Right cardiac atrium (tissue), 5 donors: ENCODE measurements around the gene RASA4B. TPM values are rescaled to one million over a fixed set of nuclear protein-coding genes. Genes with fewer than 3 reads are reported as not detected.
"Not testable (repeated sequence)": the region's sequence is repeated elsewhere in the genome, so short reads cannot be mapped to it uniquely, and the experiment has no call there.

Experiments used
- ATAC-seq, 2 donors: fragments of 200-7000 bp; cut with Tn5 transposase; one replicate each; pipeline versions ENCODE4 v1.8.0 to v1.9.1; 2020; ENCODE audit warnings: moderate library complexity in 2 of 2, mild to moderate bottlenecking in 1 of 2
- DNase-seq, 3 donors: peaks; one replicate each; pipeline ENCODE4 v3.0.0-alpha.2; 2020
- H3K27ac ChIP-seq: one replicate; pipeline ENCODE4 v1.5.1; 2013; ENCODE audit warnings: mild to moderate bottlenecking, low read length, control low read depth, moderate library complexity
- H3K27me3 ChIP-seq: one replicate; pipeline ENCODE4 v1.6.1; 2013; ENCODE audit not compliant: control insufficient read depth, insufficient read depth
- H3K4me1 ChIP-seq: one replicate; pipeline ENCODE4 v1.6.1; 2013; ENCODE audit warnings: low read length; ENCODE audit not compliant: control insufficient read depth, insufficient read depth
- H3K4me3 ChIP-seq: one replicate; pipeline ENCODE4 v1.5.1; 2013; ENCODE audit warnings: low read length, control low read depth
- H3K9me3 ChIP-seq: one replicate; pipeline ENCODE4 v1.6.1; 2013; ENCODE audit warnings: low read length; ENCODE audit not compliant: control insufficient read depth
- WGBS: extraction: QIAGEN DNeasy Blood & Tissue Kit; methylation state at CpG from one replicate; pipeline ENCODE4 v1.1.7; 2013; 5-methylcytosine and 5-hydroxymethylcytosine counted together
- intact Hi-C, 4 donors: fragments of 100-400 bp; cut with DNase I; formaldehyde crosslinking; loops; one replicate each; pipeline versions ENCODE4 v1.11.0 to v1.14.0; 2022 to 2023
- polyA plus RNA-seq: library from polyadenylated mRNA; stranded (reverse); fragments of 200-250 nt; gene quantifications from one replicate; pipeline ENCODE4 v1.2.3, GENCODE V29; 2013
- total RNA-seq, 4 donors: library from RNA; stranded (reverse); fragmentation: NEBNext Ultra II Directional; extraction: Animal tissue kit (Norgen Biotek cat#: 25700); gene quantifications; one replicate each; pipeline ENCODE4 v1.2.1, GENCODE V29; 2021
- donor health status: healthy with polysubstance abuse.
- donor health status: DM: no; HTN: yes; CAD: no.
- donor health status: DM: no; HTN: no; CAD: no.
- donor health status: DM: no; HTN: yes; CAD: no; lungs with severe emphysema.
- donor health status: DM: yes; HTN: yes; CAD: no.

The RASA4B gene
- total and polyA plus RNA-seq, 5 donors: 3.8 to 12.8 (median 8.5) TPM

DNA sequence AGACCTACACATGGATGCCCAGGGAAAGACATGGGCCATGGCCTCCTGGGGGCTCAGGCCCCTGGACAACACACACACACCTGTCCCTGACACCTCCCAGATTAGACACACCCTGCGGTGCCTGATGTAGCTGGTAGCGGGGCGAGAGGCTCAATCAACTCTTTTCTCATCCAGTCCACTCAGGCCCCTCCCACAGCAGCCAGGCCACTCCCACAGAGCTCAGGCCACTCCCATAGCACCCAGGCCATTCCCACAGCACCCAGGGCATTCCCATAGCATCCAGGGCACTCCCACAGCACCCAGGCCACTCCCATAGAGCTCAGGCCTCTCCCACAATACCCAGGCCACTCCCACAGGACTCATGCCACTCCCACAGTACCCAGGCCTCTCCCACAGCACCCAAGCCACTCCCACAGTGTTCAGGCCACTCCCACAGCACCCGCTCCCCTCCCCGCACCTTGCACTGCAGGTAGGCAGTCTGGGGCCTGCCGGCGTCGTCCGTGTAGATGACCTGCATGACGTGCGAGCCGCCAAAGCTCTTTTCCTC, 27.0 kb downstream of the RASA4B start:
- DNase-seq: peak; percentile 50 to 82 (median 79)
- H3K4me3 ChIP-seq, H3K9me3 ChIP-seq, H3K27ac ChIP-seq, H3K4me1 ChIP-seq, H3K27me3 ChIP-seq, intact Hi-C loops: not testable (repeated sequence)
- ATAC-seq: peak; percentile 48 to 75
- 80% methylated on average over 3 of the region's 12 CpGs for WGBS

DNA sequence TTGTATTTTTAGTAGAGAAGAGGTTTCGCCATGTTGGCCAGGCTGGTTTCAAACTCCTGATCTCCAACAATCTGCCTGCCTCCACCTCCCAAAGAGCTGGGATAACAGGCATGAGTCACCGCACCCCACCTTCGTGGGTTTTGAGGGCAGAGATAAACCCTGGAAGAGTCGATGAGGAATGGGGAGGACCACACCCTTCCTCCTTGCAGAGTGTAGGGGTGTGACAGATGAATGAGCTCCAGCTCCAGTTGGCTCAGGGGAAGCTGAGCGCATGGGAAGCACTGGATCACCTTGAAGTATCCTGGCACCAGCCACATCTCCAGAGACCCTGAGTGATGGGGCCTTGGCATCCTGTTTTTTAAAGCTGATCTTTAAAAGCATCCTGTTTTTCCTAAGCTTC, 33.3 kb downstream of the RASA4B start:
- H3K27ac ChIP-seq, H3K4me1 ChIP-seq, H3K9me3 ChIP-seq, DNase-seq, H3K27me3 ChIP-seq, intact Hi-C loops, H3K4me3 ChIP-seq: not testable (repeated sequence)
- no CpG with 5 or more reads among the region's 5 CpGs for WGBS
- ATAC-seq: peak in 1 of 2 donors; percentile 38

DNA sequence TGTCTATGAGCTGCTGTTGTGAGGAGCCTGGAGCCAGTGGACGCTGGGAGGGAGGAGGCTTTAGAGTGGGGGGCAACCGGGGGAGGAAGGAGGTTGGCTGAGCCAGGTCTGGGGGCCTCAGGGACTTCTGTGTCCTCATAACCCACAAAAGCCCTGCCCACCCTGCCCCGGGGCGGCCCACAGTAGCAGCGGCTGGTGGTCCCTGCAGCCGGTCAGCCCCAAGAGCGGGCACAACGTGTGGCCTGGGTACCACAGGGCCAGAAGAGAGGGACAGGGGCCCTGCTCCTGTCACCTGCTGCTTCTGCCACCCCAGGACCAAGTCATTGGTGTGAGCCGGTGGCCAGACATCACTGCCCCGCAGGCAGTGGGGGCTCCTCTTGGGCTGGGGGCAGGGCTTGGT, 35.6 kb downstream of the RASA4B start:
- H3K9me3 ChIP-seq, H3K27ac ChIP-seq, H3K27me3 ChIP-seq, intact Hi-C loops, ATAC-seq, H3K4me1 ChIP-seq, H3K4me3 ChIP-seq: not testable (repeated sequence)
- WGBS: no CpG with 5 or more reads among the region's 10 CpGs
- DNase-seq: peak in 1 of 3 donors; percentile 37

DNA sequence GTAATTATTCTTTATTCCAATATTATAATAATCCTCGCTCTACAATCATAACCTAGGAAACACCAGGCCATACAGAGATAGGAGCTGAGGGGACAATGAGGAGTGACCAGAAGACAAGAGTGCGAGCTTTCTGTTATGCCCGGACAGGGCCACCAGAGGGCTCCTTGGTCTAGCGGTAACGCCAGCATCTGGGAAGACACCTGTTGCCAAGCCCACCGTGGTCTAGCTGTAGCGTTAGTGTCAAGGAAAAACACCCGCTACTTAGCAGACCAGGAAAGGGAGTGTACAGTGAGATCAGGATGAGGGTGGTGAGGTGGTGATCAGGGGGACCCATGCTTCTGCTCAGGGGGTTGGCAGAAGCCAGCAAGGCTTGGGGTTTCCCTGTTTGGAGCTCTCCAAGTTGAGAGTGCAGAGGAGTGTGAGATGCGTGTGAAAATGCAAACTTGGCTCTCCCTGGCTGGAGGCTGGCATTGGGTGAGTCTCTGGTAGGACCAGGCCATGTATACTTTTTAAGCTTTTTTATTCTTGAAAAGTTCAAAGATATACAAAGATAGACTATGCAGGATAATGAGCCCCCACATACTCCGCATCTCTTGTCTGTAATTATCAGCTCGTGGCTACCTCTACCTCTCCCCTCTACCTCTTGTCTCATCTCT, 37.5 kb downstream of the RASA4B start:
- H3K27me3 ChIP-seq, H3K4me1 ChIP-seq, intact Hi-C loops, H3K27ac ChIP-seq, H3K9me3 ChIP-seq, ATAC-seq, H3K4me3 ChIP-seq: not testable (repeated sequence)
- peak; percentile 40 to 75 (median 75) for DNase-seq
- 5% methylated on average over 6 of the region's 11 CpGs for WGBS

DNA sequence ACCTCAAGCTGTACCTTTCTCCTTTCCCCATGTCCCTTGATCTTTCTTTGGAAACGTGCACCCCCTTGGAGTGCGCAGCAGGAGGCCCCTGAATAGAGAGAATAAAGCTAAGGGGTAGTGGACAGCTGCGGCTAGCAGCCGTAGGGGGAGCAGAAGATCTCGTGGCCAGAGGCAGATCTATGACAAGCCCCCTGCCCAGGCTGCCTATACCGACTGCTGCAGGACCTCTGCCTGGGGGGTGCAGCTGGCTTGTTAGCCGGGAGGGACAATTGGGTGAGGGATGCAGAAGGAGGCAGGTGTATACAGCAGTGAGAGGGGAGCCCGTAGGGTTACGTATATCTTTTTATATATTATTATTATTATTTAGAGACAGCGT, 38.4 kb downstream of the RASA4B start:
- H3K27ac ChIP-seq, H3K4me1 ChIP-seq, H3K9me3 ChIP-seq, intact Hi-C loops, H3K27me3 ChIP-seq, H3K4me3 ChIP-seq: not testable (repeated sequence)
- ATAC-seq (peak in 1 of 2 donors; percentile 51), DNase-seq (peak in 1 of 3 donors; percentile 8)
- 5% methylated on average over 2 of the region's 10 CpGs for WGBS

DNA sequence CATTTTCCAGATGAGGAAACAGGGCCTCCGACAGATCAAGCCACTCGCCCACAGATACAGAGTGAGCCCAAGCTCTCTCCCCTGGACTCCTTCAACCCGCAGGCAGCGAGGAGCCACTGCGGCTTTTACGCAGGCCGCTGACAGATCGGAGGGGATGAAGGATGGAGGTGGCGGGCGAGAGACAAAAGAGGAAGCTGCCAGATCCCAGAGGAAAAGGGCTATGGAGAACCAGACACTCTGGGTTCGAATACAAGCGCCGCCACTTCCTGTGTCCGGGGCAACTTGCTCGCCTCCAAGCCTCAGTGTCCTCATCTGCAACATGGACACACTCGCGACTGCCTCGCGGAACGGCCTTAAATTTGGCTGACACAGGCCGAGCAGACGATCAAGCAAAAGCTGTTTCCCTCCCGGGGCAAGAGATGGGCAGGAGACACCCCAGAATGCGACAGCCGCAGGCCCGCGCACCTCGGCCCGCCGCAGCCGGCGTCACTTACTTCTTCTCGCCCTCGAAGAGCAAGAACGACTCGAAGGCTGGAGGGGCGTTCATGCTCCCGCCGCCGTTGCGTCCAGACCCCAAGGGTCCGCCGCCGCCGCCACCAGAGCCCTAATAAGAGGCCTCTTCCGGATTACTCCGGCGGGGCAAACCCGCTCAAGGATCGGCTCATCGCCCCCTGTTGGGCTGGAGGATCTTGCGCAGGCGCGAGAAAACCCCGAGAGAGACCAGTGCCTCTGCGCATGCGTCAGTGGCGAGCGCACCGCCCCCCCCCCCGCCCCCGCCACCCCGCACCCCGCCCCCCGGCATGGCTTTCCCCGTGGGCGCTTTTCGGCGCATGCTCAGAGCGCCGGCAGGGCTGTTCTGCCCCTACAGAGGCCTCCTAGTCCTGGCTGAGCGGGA, 39.0 kb downstream of the RASA4B start, which contains the start of gene POLR2J:
POLR2J (minus strand) TSS at position 609 of the 895 bp plus-strand sequence; CDS start at position 547, 62 bp downstream.
- peak; percentile 72 to 97 (median 95) for DNase-seq
- WGBS: under 1% methylated on average over 43 of the region's 72 CpGs
- intact Hi-C loops, H3K27me3 ChIP-seq, H3K27ac ChIP-seq, H3K4me1 ChIP-seq, H3K4me3 ChIP-seq, H3K9me3 ChIP-seq: not testable (repeated sequence)
- ATAC-seq: peak; percentile 94 to 96

DNA sequence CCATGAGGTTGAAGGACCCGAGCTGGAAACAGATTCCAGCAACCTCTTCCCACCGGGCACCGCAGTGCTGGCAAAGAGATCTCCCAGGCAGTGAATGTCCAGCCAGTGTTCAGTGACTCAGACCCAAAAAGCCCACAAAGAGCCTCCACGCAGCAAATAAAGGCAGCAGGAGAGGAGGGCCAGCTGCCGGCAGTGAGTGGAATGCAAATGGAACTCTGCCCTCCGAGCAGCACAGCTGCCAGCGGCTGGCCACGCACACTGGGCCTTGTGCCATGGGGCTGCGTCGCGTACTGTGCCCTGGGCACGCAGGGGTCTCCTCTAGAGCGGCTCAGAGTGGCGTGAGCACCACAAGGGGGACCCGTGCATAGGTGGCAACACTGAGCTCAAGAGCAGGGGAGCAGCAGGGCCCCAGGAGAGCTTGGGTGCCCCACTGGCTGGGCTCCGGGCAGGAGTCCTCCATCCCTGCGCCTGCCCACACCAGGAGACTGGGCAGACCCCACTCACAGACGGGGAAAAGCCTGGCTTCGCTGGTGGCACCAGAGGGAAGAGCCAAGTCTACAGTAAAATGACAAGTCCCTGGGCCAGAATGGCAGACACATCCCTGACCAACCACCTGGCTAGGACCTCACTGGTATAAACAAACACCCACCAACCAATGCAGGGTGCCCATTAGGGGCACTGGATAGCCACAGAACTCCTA, 42.7 kb downstream of the RASA4B start:
- H3K27me3 ChIP-seq, intact Hi-C loops, H3K9me3 ChIP-seq, H3K4me3 ChIP-seq, H3K27ac ChIP-seq, H3K4me1 ChIP-seq, ATAC-seq: not testable (repeated sequence)
- DNase-seq: peak; percentile 4 to 36 (median 20)
- WGBS: 77% methylated on average over 11 of the region's 19 CpGs

DNA sequence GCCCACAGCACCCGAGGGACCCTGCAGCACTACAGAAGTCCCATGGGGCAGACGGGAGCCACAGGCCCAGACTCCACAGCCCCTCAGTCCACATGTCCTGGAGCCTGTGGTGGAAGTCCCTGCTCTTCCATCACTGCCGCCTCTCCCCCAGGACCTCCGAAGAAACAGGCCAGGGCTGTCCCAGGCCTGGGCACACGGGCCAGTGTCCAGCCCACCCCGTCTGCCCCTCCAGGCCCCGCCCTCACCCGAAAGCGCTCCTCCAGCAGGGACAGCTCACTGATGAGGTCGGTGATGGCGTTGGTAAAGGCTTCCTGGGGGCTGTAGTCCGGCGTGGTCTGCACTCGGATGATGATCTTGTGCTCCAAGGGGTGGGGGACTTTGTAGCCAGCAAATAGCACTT, 43.5 kb downstream of the RASA4B start:
- ATAC-seq, H3K4me3 ChIP-seq, H3K27ac ChIP-seq, intact Hi-C loops, H3K9me3 ChIP-seq, H3K27me3 ChIP-seq, H3K4me1 ChIP-seq: not testable (repeated sequence)
- peak; percentile 1 to 22 (median 7) for DNase-seq
- WGBS: 83% methylated on average over 9 of the region's 14 CpGs

DNA sequence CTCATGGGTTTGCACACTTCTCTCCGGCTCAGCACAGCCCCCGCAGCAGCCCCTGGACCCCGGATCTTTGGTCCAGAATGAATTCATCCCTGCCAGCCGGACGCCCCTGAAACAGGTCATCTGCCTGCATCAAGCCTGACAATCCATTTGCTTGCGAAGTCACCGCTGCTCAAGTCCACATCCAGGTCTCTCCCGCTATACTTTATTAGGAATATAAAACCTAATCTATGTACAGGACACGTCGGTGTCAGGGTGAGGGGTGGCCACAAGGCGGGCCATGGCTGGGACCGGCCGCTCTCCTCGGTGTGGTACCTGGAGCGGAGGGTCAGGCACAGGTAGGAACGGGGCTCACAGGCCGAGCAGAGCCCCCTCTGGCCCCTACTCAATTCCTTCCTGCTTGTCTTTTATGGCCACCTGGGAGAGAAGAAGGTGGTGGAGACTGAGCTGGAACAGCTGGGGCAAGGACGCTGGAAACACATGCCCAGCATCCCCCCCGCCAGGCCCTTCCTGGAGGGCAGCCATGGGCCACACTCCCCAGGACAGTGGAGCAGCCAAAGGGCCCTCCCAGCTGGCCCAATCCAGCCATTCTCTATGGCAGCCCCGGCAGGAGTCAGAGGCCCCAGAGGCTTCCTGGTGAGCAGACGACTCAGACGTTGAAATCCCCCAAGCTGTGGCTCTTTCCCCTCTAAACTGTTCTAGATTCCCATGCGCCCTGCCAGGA, 44.1 kb downstream of the RASA4B start:
- no peak for ATAC-seq
- H3K27me3 ChIP-seq: no peaks in the 10 kb centered on the region
- H3K9me3 ChIP-seq: no peaks in the 10 kb centered on the region
- intact Hi-C loops: no loop called here
- DNase-seq: peak; percentile 13 to 58 (median 50)
- WGBS: 79% methylated on average over 23 of the region's 23 CpGs
- no peak overlapping the region for H3K27ac ChIP-seq
- H3K4me3 ChIP-seq: no peak overlapping the region
- H3K4me1 ChIP-seq: no peaks in the 10 kb centered on the region
